Raji (cell line): ENCODE results near the gene TNFAIP1.

Source experiments
- POLR2A ChIP-seq: IDR thresholded peaks from 2 replicates; pipeline ENCODE4 v1.6.1; 2011; ENCODE audit warnings: low read depth, low read length, control low read depth; ENCODE audit not compliant: insufficient read depth

TNFAIP1 gene

DNA sequence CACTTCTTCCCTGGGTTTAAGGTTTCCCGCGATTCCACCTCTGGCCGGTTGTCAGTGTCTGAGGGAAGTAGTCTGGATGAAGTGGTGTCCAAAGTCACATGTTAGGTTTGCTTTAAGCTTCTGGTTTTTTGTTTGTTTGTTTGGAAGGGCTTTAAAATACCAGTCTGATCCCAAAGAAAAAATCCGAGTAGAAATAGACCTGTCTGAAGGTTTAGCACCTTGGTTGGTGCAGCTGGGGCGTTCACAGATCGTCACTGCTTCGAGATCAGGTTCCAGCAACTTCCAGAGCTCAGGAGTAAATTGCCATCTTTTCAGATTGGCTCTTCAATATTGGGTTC is 16.0 kb upstream of the TNFAIP1 start:
- no peak for TF ChIP-seq POLR2A

DNA sequence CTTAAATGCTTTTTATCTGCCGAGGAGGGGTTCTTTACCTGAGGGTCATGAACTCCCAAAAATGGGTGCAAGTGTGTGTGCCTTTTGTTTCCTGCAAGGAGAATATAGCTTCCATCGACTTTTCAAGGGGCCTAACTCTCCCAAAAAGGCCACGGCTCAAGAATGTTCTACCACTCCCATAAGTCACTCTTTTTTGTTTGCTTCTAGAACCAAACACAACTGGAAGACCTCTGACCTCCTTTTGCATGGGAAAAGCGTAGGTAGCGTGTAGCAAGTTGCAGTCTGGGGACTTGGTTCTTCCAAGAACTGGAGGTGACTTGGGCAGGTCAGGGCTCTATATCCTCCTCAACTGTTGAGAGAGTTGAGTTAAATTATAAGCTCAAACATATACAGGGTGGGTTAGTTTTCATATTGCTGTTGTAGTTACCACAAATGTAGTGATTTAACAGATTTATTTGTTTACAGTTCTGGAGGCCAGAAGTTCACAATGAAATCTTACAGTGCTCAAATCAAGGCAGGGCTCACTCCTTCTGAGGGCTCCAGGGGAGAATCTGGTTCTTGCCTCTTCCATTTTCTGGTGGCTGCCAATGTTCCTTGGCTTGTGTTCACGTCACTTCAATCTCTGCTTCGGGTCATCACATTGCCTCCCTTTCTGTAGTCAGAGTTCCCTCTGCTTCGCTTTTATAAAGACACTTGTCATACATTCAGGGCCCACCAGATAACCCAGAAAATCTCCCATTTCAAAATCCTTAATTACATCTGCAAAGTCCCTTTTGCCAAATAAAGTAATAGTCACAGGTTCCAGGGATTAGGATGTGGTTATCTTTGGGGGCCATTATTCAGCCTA is 15.1 kb upstream of the TNFAIP1 start:
- TF ChIP-seq POLR2A, result no peak

DNA sequence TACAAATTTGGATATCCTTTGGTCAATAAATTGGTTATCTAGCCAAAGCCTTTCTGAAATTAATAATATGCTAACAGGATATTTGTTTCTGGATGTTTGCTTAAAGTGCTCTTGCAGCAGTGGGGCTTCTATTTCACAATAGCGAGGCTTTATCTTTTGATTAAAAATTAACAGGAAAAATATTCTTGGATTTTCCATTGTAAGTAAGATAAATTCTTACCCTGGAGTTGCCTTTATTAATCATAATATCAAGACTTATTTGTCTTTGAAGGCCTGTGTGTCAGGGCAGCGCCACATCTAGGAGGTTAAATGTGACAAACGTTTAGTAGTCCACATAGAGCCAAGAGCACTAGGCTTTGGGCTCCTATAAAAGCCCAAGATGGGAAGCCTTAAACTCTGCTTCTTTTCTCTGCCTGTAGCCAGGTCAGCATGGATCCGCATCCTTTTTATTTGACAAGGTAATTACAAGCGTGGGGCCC is 11.3 kb upstream of the TNFAIP1 start:
- no peak for TF ChIP-seq POLR2A

DNA sequence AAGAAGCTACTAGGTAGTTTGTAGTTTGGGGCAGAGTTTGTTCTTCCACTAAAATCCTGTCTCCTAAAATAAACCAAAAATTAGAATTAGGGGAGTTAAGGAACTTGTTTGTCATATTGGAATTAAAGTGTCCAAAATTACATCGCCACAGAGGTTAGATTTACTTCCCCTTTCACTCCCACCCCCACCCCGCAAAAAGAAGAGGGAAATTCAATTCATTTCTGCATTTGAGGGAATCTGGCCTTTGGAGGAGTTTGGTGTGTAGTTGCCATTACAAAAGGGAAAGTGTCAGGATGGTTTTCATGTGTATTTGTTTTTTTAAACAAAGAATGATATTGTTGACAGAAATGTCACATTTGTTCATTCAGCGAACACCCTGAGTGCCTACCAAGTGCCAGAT is 10.8 kb upstream of the TNFAIP1 start:
- no peak for TF ChIP-seq POLR2A

DNA sequence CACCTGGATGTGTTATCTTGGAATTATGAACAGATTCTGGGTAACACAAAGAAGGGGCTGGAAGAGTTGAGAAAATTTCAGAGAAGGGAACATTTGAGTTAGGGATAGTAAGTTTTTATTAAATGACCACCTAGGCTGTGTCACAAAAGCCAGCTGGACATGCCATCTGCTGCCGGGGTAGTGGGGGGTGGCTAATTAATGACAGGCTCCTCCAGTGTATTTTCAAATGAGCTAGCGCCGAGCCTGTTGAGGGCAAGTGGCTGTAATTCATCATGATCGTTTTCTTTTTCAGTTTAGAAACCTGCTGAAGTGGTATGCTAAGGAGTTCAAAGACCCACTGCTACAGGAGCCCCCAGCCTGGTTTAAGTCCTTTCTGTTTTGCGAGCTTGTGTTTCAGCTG is 10.3 kb upstream of the TNFAIP1 start:
- no peak for TF ChIP-seq POLR2A

DNA sequence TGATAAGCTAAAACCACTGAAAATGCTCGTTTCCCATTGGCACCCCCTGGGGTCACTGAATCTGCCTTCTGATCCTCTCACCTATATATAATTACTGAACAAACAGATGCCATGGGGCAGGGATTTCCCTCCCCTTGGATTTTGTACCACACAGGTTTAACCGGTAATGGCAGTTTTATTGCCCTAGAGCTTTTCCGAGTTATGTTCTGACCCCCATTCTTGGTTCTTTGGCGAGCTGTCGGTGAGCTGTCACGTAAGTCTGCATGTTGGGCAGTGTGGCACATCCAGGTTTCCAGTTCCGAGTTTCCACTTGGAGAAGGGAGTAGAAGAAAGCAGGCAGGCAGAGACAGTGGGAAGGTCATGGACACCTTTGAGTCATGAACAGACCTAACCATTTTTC is 9.4 kb upstream of the TNFAIP1 start:
- no peak for TF ChIP-seq POLR2A

DNA sequence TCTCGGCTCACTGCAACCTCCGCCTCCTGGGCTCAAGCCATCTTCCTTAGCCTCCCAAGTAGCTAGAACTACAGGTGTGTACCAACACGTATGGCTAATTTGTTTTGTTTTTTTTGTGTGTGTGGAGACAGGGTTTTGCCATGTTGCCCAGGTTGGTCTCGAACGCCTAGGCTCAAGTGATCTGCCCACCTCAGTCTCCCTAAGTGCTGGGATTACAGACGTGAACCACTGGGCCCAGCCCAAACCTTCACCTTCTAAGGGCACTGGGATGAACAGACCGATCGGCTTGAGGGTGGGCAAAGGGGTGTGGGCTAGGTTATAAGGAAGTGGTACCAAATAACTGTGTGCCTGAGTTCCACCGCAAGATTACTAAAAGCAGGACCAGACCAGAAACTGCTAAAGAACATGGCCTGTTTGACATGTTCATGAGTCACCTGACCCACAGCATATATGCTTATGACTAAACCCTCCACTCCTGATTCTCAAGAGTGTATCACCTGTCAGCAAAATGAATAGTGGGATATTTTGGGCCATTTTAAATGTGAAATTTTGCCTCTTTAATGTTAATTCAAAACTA is 8.4 kb upstream of the TNFAIP1 start:
- TF ChIP-seq POLR2A, result no peak

DNA sequence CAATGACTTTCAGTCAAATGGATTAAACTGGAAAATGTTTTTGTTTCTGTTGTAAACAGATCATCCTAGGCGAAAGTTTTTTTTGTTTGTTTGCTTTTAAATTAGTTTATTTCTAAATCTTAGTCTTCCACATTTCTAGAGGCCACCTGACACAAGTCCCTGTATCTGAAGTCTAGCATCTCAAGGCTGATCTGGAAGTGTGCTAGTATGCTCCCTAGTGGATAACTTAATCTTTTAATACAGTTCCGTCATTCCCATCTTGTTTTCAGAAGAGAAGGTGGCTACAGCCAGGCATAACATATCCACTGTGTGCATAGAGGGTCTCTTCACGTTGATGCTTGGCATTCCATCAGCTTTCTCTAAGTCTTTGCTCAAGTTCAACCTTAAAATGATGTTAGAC is 7.9 kb upstream of the TNFAIP1 start:
- TF ChIP-seq POLR2A, result no peak

DNA sequence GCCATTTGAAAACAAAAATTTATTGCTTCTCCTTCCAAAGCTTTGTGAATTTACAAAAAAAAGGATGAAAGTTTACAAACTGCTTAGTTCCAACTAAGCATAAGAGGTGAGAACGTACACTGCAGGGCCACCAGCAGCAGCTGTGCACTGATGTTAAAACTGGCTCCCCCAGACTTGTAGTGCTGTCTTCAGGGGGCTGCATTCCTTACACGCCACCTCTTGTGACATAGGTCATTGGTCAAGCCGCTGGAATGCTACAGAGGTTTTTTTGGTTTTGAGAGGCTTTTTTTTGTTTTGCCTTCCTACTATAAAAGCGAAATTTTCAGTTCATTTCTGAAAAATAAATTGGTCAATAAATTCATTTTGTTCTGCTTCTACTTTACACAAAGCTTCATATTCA is 7.2 kb upstream of the TNFAIP1 start:
- TF ChIP-seq POLR2A, result no peak

DNA sequence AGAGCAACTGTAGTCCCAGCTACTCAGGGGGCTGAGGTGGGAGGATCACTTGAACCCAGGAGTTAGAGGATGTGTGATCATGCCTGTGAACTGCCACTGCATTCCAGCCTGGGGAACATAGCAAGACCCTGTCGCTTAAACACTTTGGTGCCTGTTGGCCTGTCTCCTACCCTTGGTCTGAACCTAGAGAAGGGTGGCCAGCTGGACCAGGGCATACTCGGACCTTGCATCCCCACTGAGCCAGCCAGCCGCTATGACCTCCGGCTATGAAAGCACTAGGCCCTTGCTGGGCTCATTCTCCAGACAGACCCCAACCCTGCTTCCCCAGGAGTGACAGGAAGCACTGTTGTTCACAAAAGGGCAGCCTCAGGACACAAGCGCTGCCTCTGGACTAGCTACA is 4.9 kb upstream of the TNFAIP1 start:
- TF ChIP-seq POLR2A, result no peak

DNA sequence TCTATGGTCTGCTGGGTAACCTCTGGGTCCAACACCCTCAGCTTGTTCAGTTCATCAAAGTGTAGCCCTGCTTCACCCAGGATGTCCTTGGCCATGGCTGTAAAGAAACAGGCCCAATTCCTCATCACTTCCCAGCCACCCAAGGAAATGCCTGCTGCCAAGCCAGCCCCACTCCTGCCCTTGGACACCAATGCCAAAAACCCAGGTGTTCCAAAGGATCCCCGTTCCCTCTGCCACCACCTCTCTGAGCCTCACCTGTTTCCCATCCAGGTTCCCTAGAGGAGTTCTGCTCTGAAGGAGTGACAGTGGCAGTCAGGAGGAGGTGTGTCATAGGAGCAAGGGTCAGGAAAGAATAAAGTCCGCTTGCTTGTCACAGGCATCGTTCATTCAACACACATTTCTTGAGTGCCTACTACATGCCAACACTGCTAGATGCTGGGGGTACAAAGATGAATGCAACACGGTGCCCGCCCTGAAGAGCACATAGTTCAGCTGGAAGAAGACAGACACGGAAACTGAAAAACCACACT is 3.6 kb upstream of the TNFAIP1 start:
- no peak for TF ChIP-seq POLR2A

DNA sequence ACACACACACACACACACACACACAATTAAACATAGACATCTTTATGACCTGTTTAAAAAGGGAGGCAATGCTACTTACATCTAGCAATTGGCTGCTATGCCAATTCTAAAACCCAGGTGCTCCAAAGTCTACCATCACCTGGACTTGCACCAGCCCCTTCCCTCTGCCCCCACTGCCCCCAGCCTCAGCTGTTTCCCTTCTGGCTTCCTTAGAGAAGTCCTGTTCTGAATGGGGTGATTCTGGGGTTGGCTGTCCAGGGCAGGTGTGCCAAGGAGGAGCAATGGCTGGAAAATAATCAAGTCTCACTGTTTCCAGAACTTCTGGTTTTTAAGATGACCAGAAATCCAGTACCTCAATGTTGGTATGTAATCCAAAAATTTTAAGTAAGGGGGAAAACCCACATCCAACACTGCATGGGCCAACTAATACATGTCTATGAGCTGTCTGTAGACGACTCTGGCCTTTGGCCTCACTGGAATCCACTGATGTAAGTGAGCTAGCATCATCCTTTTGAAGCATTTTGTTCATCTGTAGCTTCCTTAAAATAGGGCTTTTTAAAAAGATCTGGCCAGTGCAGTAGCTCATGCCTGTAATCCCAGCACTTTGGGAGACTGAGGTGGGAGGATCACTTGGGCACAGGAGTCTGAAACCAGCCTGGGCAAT is 2.3 kb upstream of the TNFAIP1 start:
- TF ChIP-seq POLR2A, result no peak

DNA sequence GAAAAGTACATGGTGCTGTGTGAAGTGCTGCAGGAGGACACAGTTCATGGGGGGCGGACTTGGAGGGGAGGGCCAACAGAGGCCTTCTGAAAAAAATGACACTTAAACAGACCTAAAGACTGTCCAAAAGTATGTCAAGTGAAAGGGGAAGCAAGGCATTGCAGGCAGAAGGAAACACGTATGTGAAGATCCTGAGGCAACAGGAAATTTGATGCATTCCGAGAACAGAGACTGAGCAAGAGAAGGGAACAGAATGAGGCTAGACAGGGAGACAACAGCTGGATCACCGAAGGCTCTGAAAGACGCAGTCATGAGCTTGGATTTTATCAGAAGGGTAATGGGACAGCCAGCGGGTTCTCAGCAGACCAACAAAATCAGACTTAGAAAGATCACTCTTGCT is 1.4 kb upstream of the TNFAIP1 start:
- TF ChIP-seq POLR2A, result no peak

DNA sequence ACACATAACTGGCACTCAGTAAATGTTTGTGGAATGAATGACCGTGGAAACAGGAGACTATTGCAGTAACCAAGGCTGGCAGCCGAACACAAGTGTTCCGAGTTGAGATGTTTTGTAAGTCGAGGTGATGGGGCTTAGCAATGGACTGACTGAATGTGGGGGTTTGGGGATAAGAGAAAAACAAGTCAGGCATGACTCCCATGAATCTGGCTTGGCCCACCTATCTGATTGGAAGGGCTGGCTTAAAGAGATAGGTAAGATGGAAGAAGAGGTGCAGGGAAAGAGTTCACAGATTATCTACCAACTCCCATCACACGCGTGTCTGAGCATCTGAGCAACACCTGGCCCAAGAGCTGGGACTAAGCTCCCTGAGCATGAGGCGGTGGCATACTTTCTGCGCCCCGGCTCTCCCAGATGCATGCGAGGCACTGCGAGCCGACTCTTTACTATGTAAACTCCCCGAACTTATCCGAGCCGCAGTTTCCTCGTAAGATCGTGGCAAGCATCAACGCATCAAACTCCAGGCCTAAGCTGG is 828 bp upstream of the TNFAIP1 start:
- no peak for TF ChIP-seq POLR2A

DNA sequence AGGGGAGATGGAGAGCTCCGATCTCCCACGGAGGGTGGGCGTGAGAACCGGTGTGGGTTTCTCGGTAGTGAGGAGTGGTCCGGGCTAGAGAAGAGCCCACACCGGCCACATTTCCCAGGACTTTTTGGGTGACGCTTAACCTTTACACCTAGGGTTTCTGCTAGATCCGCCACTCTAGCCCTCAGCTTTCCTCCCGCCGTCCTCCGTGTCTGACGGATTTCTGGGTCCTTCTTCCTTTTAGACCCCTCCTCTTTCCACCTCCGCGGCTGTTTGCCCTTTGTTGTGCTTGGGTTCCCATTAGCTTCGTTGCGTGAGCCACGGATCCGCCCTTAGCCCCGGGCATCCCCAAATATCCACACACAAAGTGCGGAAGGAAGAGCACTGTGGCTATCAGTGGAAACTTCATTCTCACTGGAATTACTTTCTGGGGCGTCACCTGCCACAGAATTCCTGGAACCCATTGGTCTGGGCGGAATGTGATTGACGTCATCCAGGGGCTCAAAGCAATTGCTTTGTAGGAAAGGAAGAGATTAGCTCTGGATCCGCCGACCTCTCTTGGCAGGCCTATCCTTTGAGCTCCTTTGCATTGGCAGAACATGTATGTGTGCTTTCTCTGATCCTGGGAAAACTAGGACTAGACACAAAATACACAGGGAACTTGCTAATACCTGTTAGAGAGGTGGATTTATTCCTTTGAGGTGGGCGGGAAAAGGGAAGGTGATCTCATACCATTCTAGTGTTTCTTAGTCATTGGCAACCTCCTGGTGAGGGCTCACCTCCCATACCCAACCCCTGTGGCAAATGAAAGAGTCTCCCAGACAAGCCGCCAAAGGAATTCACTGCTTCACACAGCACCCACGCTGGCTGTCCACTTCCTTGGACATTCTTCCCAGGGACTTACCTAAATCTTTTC is 654 bp downstream of the TNFAIP1 start:
- TF ChIP-seq POLR2A, result no peak
